GM19467 (cell line): ENCODE measurements around the gene G2E3.
"Not testable (repeated sequence)": the region's sequence is repeated elsewhere in the genome, so short reads cannot be mapped to it uniquely, and the experiment has no call there.

Experiments
- ATAC-seq: cut with Tn5 transposase; IDR thresholded peaks from one replicate; pipeline ENCODE4 v1.9.1; 2021; ENCODE audit warnings: mild to moderate bottlenecking, moderate library complexity; ENCODE audit not compliant: unreplicated experiment

The G2E3 gene, protein sequence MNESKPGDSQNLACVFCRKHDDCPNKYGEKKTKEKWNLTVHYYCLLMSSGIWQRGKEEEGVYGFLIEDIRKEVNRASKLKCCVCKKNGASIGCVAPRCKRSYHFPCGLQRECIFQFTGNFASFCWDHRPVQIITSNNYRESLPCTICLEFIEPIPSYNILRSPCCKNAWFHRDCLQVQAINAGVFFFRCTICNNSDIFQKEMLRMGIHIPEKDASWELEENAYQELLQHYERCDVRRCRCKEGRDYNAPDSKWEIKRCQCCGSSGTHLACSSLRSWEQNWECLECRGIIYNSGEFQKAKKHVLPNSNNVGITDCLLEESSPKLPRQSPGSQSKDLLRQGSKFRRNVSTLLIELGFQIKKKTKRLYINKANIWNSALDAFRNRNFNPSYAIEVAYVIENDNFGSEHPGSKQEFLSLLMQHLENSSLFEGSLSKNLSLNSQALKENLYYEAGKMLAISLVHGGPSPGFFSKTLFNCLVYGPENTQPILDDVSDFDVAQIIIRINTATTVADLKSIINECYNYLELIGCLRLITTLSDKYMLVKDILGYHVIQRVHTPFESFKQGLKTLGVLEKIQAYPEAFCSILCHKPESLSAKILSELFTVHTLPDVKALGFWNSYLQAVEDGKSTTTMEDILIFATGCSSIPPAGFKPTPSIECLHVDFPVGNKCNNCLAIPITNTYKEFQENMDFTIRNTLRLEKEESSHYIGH

DNA sequence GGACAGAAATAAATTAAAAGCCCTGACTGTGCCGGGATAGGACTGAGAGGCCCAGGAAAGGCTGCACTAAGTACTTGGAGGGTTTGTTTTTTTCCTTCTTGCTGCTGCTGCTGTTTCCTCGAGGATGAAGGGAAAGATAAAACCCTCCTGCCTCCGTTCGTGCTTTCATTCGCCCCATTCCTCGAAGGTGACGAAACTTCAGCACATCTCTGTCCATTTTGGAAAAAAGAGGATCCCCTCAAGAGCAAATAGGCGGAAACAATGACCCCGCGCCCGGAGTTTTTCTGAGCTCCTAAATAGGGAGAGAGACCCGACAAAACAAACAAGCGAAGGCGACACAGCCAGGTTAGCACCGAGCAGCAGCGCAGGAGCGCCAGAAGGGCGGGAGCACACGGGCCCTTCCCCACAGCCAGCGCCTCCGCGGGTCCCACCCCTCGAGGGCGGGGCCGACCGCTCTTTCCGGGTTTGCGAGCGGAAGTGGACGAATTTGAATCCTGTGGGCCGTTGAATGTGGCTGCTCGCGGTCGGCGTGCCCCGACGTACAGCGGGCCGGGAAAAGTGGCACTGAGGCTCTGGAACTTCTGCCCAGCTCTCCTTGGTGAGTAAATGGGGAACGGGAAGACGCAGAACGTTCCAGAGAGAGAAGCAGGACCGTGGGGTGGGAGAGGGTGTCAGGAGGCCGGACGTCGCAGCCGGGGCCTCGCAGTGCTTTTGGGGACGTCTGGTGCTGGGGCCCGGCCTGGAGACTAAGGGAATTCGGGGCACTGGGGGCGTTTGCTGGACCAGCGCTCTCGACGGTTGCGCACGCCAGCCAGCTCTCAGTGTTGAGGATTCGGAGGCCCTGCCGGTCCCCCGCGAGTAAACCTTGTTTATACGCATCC is at the start of gene G2E3:
Gene G2E3 (plus strand): TSS at position 484 of the 881 bp plus-strand sequence. CDS start 21,922 bp downstream, outside the sequence.
- ATAC-seq, result peak; percentile 99

DNA sequence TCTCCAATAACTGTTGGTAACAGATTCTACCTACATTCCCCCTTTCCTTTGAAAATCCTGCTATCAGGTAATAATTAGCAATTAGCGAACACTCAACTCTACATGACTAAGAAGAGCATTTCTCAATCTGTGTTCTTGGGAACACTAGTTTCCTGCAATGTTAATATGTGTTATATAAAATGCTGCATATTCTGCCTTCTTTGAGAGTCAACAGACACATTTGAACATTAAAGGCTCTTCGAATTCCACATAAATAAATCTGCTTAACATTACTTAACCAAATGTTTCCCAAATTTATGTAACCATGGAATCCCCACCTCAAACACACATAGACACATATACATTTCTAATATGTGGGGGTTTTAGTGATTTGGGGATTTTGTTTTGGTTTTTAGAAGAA is 41.2 kb upstream of the G2E3 start:
- ATAC-seq, result no peak

DNA sequence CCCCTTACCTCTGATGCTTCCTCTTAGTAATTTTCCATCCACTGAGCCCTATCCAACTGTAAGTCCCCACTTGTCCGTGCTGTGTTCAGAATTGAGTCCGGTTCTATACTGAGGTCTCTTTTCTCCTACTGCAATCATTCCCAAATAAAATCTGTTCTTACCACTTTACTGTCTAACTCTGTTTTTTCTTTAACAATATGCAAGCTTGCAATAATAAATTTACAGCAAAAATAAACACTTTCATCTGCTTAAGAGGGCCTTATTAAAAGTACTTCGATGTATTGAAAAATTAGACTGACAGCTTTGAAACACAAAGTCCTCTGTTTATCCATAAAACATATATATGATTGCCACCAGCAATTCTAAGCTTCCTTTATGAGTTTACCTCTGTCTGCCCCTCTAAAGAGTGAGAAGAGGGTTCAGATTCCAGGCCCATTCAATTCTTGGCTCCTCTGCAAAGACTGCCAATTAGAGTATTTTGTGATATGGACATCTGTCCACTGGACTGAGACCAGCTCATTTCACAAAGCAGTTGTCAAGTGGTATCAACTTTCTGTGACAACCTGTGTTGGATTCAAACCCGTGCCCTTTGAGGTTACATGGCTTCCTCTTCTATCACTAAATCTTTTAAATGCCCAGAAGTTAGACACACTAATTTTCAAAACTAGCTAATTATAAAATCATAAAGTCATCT is 39.9 kb upstream of the G2E3 start:
- no peak for ATAC-seq

DNA sequence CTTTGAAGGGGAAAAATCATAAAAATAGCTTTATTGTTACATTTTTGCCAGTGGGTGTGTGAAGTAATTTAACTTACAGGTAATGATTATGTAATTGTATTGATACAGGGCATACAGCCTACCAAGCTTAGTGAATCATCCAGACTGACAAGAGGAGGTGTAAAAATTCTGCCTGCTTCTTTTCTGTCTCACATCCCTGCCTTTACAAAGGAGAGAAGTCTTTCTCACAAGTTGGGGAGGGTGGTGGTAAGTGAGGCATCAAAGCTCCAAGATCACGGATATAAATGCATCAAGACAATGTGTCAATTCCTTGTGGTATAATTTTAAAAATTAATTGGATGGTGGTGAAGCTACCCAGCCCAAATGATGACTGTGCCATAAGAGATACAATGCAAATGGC is 39.0 kb upstream of the G2E3 start:
- ATAC-seq, result no peak

DNA sequence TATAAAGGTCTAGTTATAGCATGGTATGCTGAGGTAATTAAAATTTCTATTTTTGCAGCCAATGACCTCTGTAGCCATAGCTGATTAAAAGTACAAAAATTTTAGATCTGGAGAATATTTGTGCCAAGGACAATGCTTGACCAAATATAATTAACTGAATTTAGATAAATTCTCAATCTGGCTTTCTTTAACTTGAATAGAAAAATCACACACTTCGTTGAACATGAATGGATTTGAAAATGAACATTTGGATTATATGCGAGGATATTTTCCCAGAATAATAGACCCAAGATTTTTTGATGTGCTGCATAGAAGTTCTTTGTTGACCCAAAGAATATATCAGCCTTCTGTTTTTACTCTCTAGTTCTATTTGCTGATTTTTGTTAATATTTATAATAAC is 38.4 kb upstream of the G2E3 start:
- ATAC-seq, result no peak

GRCh38 chr14:30521899-30522736 is 36.8 kb upstream of the G2E3 start:
- ATAC-seq, result no peak

- no peak for ATAC-seq
Observed at GRCh38 chr14:30525833-30526232, 33.1 kb upstream of the G2E3 start.

DNA sequence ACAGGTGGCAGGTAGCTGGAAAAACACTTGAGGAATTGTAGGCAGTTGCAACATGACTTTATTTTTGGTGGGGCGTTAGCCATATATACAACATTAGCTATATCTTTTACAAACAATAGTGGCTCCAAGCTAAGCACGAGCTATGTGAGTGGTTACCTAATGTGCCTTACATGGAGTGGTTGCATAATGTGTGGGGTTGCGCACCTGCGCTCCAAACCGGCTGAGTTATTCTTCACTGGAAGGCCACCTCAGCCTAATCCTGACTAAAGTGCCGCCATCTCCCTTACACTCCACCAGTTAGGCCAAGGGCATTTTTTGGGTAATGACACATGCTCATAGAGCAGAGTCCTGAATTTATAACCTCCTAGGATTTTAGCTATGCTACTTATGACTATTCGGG is 31.8 kb upstream of the G2E3 start:
- ATAC-seq, result no peak

- no peak for ATAC-seq
Observed at GRCh38 chr14:30528119-30528518, 30.8 kb upstream of the G2E3 start.

- ATAC-seq, result no peak
Observed at GRCh38 chr14:30528778-30529642, 29.9 kb upstream of the G2E3 start.

DNA sequence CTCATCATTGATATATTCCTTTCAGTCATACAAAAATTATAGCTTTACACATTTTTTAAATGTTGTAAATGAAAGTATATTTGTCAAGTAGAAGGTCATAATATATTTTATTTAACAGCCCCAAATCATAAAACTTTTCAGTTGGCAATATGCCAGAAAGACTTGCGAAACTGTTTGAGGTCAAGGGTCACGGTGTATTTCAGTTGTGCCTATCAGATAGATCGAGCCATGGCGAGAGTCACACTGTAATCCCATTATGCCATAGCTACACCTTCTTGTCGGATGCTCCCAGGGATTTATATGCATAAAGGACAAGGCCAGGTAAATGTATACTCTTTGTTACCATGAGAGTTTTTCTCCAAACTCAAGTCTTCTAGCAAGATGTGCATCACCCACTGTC is 26.7 kb upstream of the G2E3 start:
- no peak for ATAC-seq

- ATAC-seq, result no peak
Observed at GRCh38 chr14:30533126-30533525, 25.8 kb upstream of the G2E3 start.

DNA sequence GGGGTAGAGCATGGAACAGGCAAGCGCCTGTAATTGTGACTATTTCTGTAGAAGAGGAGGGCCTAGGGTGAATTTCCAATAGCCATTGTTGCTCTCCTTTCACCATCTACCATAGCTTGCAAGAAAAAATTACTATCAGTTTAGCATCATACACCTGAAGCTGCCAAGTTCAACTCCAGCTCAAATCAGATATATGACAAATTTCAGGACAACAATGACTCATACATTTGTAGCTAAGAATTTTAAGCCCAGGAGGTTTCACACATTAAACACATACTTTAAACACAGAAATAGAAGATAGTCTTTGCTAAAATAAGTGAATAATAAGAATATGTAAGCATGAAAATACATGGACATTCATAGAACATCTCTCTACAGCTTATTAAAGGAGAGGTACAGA is 17.6 kb upstream of the G2E3 start:
- ATAC-seq, result no peak

GRCh38 chr14:30546735-30547134 is 12.2 kb upstream of the G2E3 start:
- not testable (repeated sequence) for ATAC-seq

GRCh38 chr14:30547388-30548048 is 11.4 kb upstream of the G2E3 start:
- ATAC-seq, result no peak

DNA sequence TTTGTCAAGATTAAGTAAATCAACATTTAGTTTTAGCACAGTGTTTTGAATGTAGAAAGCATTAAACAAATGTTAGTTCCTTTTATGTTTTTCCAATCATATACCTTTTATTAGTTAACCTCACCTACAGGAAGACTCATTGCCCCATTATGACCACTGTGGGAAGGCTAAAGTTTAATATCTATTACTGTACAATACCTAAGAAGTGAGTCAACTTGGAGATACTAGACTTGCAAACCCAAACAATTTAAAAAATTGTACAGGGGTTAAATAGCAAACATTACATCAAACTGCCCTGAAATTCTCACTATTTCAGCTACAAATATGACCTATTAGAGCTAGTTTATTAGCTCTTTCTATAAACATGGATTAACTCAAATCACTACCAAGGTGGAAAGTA is 8.6 kb upstream of the G2E3 start:
- ATAC-seq, result no peak

DNA sequence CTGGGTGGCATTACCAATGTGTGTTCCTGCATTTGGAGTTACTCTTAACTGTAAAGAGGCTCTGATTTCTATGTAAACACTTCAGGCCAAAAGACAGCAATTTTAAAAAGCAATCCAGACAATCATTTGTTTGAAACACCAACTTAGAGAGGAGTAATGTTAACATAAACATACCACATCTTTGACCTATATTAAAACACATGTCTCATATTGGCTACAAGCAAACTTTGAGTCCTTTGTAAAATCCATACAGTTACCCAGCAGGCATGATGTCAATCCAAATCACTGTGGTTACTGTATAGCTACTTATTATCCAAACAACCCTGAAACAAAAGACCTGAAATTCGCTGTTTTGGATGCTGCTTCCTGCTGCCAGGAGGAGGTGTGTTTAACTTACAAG is 7.5 kb upstream of the G2E3 start:
- ATAC-seq, result no peak

GRCh38 chr14:30553311-30553989 is 5.5 kb upstream of the G2E3 start:
- no peak for ATAC-seq
